GM23248 (cell line): ENCODE measurements around the gene SIK2.
"Not testable (repeated sequence)": the region's sequence is repeated elsewhere in the genome, so short reads cannot be mapped to it uniquely, and the experiment has no call there.

Source experiments
- EZH2 ChIP-seq: fragments of 200-600 bp; sonication (generic); IDR thresholded peaks from 2 replicates; pipeline ENCODE4 v1.6.1; 2018; ENCODE audit warnings: antibody characterized with exemption, mild to moderate bottlenecking; ENCODE audit not compliant: insufficient read depth, poor library complexity, severe bottlenecking
- EZH2phosphoT487 ChIP-seq: fragments of 200-600 bp; sonication (generic); IDR thresholded peaks from 2 replicates; pipeline ENCODE4 v1.6.1; 2018; ENCODE audit warnings: antibody characterized with exemption, moderate library complexity, mild to moderate bottlenecking, low read depth; ENCODE audit not compliant: insufficient read depth

GRCh38 chr11:111717660-111718059 is 115.4 kb downstream of the SIK2 start:
- TF ChIP-seq EZH2phosphoT487, EZH2: not testable (repeated sequence)
